HUES64 (cell line): Measurements from ENCODE around the gene ACVR1.
A peak's percentile ranks its signal among the peaks of the same experiment; 100 is the strongest.

Source experiments
- H3K27ac ChIP-seq: 2 replicates; pipeline ENCODE4 v1.7.0; 2013; ENCODE audit warnings: low read depth, low read length, inconsistent platforms
- H3K27me3 ChIP-seq: 2 replicates; pipeline ENCODE4 v1.6.1; 2013; ENCODE audit warnings: mild to moderate bottlenecking, low read length; ENCODE audit not compliant: insufficient read depth
- H3K36me3 ChIP-seq: 2 replicates; pipeline ENCODE4 v1.6.1; 2013; ENCODE audit warnings: mild to moderate bottlenecking, low read length; ENCODE audit not compliant: insufficient read depth
- H3K4me1 ChIP-seq: 2 replicates; pipeline ENCODE4 v1.6.1; 2013; ENCODE audit warnings: mild to moderate bottlenecking, low read length, moderate library complexity; ENCODE audit not compliant: insufficient read depth
- H3K4me3 ChIP-seq: 2 replicates; pipeline ENCODE4 v1.5.1; 2013; ENCODE audit warnings: mild to moderate bottlenecking, low read length, moderate library complexity
- H3K9ac ChIP-seq: 2 replicates; pipeline ENCODE4 v1.6.1; 2013; ENCODE audit warnings: mild to moderate bottlenecking, low read depth, low read length
- H3K9me3 ChIP-seq: 2 replicates; pipeline ENCODE4 v1.6.1; 2013; ENCODE audit warnings: low read depth, low read length; ENCODE audit not compliant: insufficient read depth
- WGBS: fragments of 150-250, 120-280 bp; methylation state at CpG from one replicate; pipeline ENCODE4 v1.1.7; 2013; ENCODE audit warnings: missing lambda C conversion rate; 5-methylcytosine and 5-hydroxymethylcytosine counted together

ACVR1 gene

GRCh38 chr2:157872791-157873190, 3.3 kb downstream of the ACVR1 start:
- WGBS = 100% methylated on average over 1 of the region's 2 CpGs
- Histone ChIP-seq H3K27me3 (peaks cover 10% of the 10 kb centered on the region), H3K36me3 (no peaks in the 10 kb centered on the region), H3K9me3 (no peaks in the 10 kb centered on the region), H3K4me1 (peaks cover 20% of the 10 kb centered on the region), H3K9ac (no peak overlapping the region), H3K4me3 (no peak overlapping the region), H3K27ac (no peak overlapping the region)

- WGBS = 94% methylated on average over 2 of the region's 3 CpGs
- H3K9me3 ChIP-seq = no peaks in the 10 kb centered on the region
- no peak overlapping the region for H3K4me3 ChIP-seq
- H3K4me1 ChIP-seq = peaks cover 20% of the 10 kb centered on the region
- no peak overlapping the region for H3K27ac ChIP-seq
- H3K27me3 ChIP-seq = no peaks in the 10 kb centered on the region
- no peaks in the 10 kb centered on the region for H3K36me3 ChIP-seq
- H3K9ac ChIP-seq = no peak overlapping the region
Measured at GRCh38 chr2:157871415-157871814, 4.7 kb downstream of the ACVR1 start.

- H3K9ac ChIP-seq = no peak overlapping the region
- WGBS = 89% methylated on average over 1 of the region's 2 CpGs
- no peaks in the 10 kb centered on the region for H3K27me3 ChIP-seq
- H3K27ac ChIP-seq = no peak overlapping the region
- no peaks in the 10 kb centered on the region for H3K9me3 ChIP-seq
- H3K4me3 ChIP-seq = no peak overlapping the region
- no peaks in the 10 kb centered on the region for H3K36me3 ChIP-seq
- peaks cover 32% of the 10 kb centered on the region for H3K4me1 ChIP-seq
Measured at GRCh38 chr2:157868993-157869392, 7.1 kb downstream of the ACVR1 start.

GRCh38 chr2:157867703-157868102, 8.4 kb downstream of the ACVR1 start:
- H3K27me3 ChIP-seq = no peaks in the 10 kb centered on the region
- H3K27ac ChIP-seq = no peak overlapping the region

GRCh38 chr2:157866666-157867642, 9.2 kb downstream of the ACVR1 start:
- peaks cover 29% of the 10 kb centered on the region for H3K4me1 ChIP-seq
- no peaks in the 10 kb centered on the region for H3K9me3 ChIP-seq
- 80% methylated on average over 4 of the region's 4 CpGs for WGBS
- H3K9ac ChIP-seq = no peak overlapping the region
- no peaks in the 10 kb centered on the region for H3K36me3 ChIP-seq
- peak overlapping the region; percentile 36; the same call in 1 of the 2 replicates for H3K27ac ChIP-seq
- H3K27me3 ChIP-seq = no peaks in the 10 kb centered on the region
- H3K4me3 ChIP-seq = 0 out of 2 replicates have a peak overlapping the region, but pooled peaks have one; percentile 11

More at GRCh38 chr2:157867703-157868102, 8.4 kb downstream of the ACVR1 start:
- no peak overlapping the region for H3K4me3 ChIP-seq
- no peak overlapping the region for H3K9ac ChIP-seq
- peaks cover 29% of the 10 kb centered on the region for H3K4me1 ChIP-seq
- H3K36me3 ChIP-seq = no peaks in the 10 kb centered on the region
- H3K9me3 ChIP-seq = no peaks in the 10 kb centered on the region

- no peaks in the 10 kb centered on the region for H3K9me3 ChIP-seq
- H3K4me1 ChIP-seq = peaks cover 23% of the 10 kb centered on the region
- no peak overlapping the region for H3K9ac ChIP-seq
- WGBS = 32% methylated on average over 3 of the region's 3 CpGs
- H3K27ac ChIP-seq = peak overlapping the region; percentile 53; the same call in 1 of the 2 replicates
- H3K27me3 ChIP-seq = no peaks in the 10 kb centered on the region
- 0 out of 2 replicates have a peak overlapping the region, but pooled peaks have one; percentile 11 for H3K4me3 ChIP-seq
- H3K36me3 ChIP-seq = no peaks in the 10 kb centered on the region
Measured at GRCh38 chr2:157866202-157866601, 9.9 kb downstream of the ACVR1 start.

- Histone ChIP-seq H3K9me3 (no peaks in the 10 kb centered on the region), H3K27ac (no peak overlapping the region), H3K27me3 (no peaks in the 10 kb centered on the region), H3K36me3 (no peaks in the 10 kb centered on the region), H3K4me1 (peaks cover 21% of the 10 kb centered on the region), H3K4me3 (no peak overlapping the region), H3K9ac (no peak overlapping the region)
- 94% methylated on average over 2 of the region's 2 CpGs for WGBS
Measured at GRCh38 chr2:157864857-157865430, 11.2 kb downstream of the ACVR1 start.

- 81% methylated on average over 6 of the region's 6 CpGs for WGBS
- H3K27ac ChIP-seq = no peak overlapping the region
- H3K27me3 ChIP-seq = no peaks in the 10 kb centered on the region
- no peaks in the 10 kb centered on the region for H3K9me3 ChIP-seq
- H3K4me1 ChIP-seq = no peaks in the 10 kb centered on the region
- no peak overlapping the region for H3K4me3 ChIP-seq
- H3K9ac ChIP-seq = no peak overlapping the region
- H3K36me3 ChIP-seq = no peaks in the 10 kb centered on the region
Measured at GRCh38 chr2:157858846-157859245, 17.3 kb downstream of the ACVR1 start.

- no peaks in the 10 kb centered on the region for H3K4me1 ChIP-seq
- no peaks in the 10 kb centered on the region for H3K9me3 ChIP-seq
- H3K36me3 ChIP-seq = no peaks in the 10 kb centered on the region
- 91% methylated on average over 4 of the region's 4 CpGs for WGBS
- no peak overlapping the region for H3K9ac ChIP-seq
- no peak overlapping the region for H3K4me3 ChIP-seq
- H3K27me3 ChIP-seq = no peaks in the 10 kb centered on the region
- no peak overlapping the region for H3K27ac ChIP-seq
Measured at GRCh38 chr2:157857881-157858280, 18.2 kb downstream of the ACVR1 start.

- H3K4me1 ChIP-seq = no peaks in the 10 kb centered on the region
- no peak overlapping the region for H3K27ac ChIP-seq
- 89% methylated on average over 2 of the region's 2 CpGs for WGBS
- no peaks in the 10 kb centered on the region for H3K9me3 ChIP-seq
- no peaks in the 10 kb centered on the region for H3K36me3 ChIP-seq
- H3K9ac ChIP-seq = no peak overlapping the region
- H3K27me3 ChIP-seq = no peaks in the 10 kb centered on the region
- no peak overlapping the region for H3K4me3 ChIP-seq
Measured at GRCh38 chr2:157856187-157856515, 20.0 kb downstream of the ACVR1 start.

GRCh38 chr2:157853820-157854219, 22.3 kb downstream of the ACVR1 start:
- Histone ChIP-seq H3K4me3 (no peak overlapping the region), H3K27ac (no peak overlapping the region), H3K27me3 (no peaks in the 10 kb centered on the region), H3K9me3 (no peaks in the 10 kb centered on the region), H3K36me3 (no peaks in the 10 kb centered on the region), H3K4me1 (no peaks in the 10 kb centered on the region), H3K9ac (no peak overlapping the region)
- WGBS = 92% methylated on average over 3 of the region's 3 CpGs
